ENCODE data around the gene SPHK1. TPM values are rescaled to one million over a fixed set of nuclear protein-coding genes. Genes with fewer than 3 reads are reported as not detected.
A peak's percentile ranks its signal among the peaks of the same experiment; 100 is the strongest.

Gene SPHK1
- total RNA-seq, 2 experiments from 2014 or later = 15.7 to 17.7 TPM

- ATAC-seq (peak; percentile 81), DNase-seq (peak; percentile 81)
- Mint-ChIP-seq H3K27me3 (no peaks in the 10 kb centered on the region), H3K27ac (no peak overlapping the region), H3K36me3 (ENCODE audit: low read depth) (peaks cover 10% of the 10 kb centered on the region), H3K4me1 (ENCODE audit: low read depth) (peaks cover 8% of the 10 kb centered on the region), H3K4me3 (no peak overlapping the region), H3K9me3 (no peaks in the 10 kb centered on the region)
- ChIA-PET POLR2A (interaction anchor here (0.6 to 1.3 kb wide), 3 partner anchors 76 to 897 kb away, joined by 3 read pairs; no protein-coding TSS in a partner anchor), CTCF (interaction anchor here (0.7 to 4.1 kb wide), 36 partner anchors 9 to 395 kb away, joined by 3 to 35 read pairs (median 4); partner anchors contain the start of genes AANAT and SPHK1)
- peak; percentile 88 for TF ChIP-seq CTCF (IDR thresholded peaks at IDR 0.05)
- intact Hi-C loops (cut with micrococcal nuclease) = loop anchor here (5.0 kb wide), 1 partner anchor 99 kb away; no protein-coding TSS in a partner anchor
Measured at GRCh38 chr17:76408037-76408849, 23.8 kb downstream of the SPHK1 start.

DNA sequence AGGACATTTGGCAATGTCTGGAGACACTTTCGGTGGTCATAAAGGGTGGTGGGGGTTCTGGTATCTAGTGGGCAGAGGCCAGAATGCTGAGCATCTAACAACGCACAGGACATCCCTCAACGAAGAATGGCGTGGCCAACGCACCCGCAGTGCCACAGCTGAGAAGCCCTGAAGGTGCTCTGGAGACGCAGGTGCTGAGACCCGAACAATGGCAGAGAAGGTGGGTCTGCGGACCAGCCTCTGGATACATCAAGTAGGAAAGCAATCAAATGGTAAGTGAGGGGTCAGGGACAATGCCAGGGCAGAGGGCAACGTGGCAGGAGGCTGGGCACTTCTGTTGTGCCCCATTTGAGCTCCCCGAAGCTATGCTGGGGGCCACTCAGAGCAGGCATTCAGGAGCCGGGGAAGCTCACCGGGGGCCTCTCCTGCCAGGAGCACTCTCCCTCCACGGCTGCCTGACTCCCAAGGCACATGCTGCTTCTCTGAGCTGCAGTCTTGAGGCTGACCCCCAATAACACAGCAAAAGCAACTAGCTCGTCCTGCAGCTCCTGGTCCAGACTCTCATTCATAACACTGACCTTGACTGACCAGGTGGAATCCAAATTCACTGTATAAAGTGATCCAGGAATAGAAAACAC is 26.0 kb downstream of the SPHK1 start:
- Mint-ChIP-seq H3K27ac (no peak overlapping the region), H3K9me3 (no peaks in the 10 kb centered on the region), H3K27me3 (no peaks in the 10 kb centered on the region), H3K4me3 (no peak overlapping the region), H3K4me1 (ENCODE audit: low read depth) (peaks cover 9% of the 10 kb centered on the region), H3K36me3 (ENCODE audit: low read depth) (peaks cover 2% of the 10 kb centered on the region)
- intact Hi-C loops (cut with micrococcal nuclease) = no loop called here
- ChIA-PET CTCF (interaction anchor here (0.8 to 3.2 kb wide), 10 partner anchors 12 to 103 kb away, joined by 3 to 16 read pairs (median 3); partner anchors contain the start of gene SPHK1), POLR2A (no interaction called here)
- DNase-seq (no peak), ATAC-seq (no peak)
- TF ChIP-seq CTCF (IDR thresholded peaks at IDR 0.05) = no peak

DNA sequence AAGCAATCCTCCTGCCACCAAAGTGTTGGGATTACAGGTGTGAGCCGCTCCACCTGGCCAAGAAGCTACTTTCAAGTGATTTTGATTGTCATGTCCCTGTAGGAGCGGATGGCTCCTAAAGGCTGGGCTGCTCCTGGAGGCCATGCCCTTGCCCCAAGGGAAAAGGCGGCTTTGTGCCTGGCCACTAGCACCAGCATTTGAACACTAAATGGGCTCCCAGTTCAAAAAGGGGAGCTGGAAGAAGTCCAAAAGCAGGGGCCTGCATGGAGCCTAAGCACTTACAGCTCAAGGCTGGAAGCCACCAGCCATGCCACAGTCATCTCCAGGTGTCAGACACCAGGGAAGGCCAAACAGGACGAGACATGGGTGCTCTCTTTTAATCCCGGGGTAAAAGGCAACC is 26.8 kb downstream of the SPHK1 start:
- Mint-ChIP-seq H3K4me1 (ENCODE audit: low read depth) (peaks cover 9% of the 10 kb centered on the region), H3K27me3 (no peaks in the 10 kb centered on the region), H3K9me3 (no peaks in the 10 kb centered on the region), H3K36me3 (ENCODE audit: low read depth) (peaks cover 2% of the 10 kb centered on the region), H3K27ac (no peak overlapping the region), H3K4me3 (no peak overlapping the region)
- ATAC-seq (no peak), DNase-seq (no peak)
- no peak for TF ChIP-seq CTCF (IDR thresholded peaks at IDR 0.05)
- intact Hi-C loops (cut with micrococcal nuclease) = no loop called here
- CTCF ChIA-PET = interaction anchor here (0.8 to 3.2 kb wide), 10 partner anchors 13 to 101 kb away, joined by 3 to 16 read pairs (median 3); partner anchors contain the start of gene SPHK1
- POLR2A ChIA-PET = interaction anchor here (0.6 to 1.4 kb wide), 2 partner anchors 24 to 506 kb away, joined by 4 read pairs; partner anchors contain the start of gene MRPL38

DNA sequence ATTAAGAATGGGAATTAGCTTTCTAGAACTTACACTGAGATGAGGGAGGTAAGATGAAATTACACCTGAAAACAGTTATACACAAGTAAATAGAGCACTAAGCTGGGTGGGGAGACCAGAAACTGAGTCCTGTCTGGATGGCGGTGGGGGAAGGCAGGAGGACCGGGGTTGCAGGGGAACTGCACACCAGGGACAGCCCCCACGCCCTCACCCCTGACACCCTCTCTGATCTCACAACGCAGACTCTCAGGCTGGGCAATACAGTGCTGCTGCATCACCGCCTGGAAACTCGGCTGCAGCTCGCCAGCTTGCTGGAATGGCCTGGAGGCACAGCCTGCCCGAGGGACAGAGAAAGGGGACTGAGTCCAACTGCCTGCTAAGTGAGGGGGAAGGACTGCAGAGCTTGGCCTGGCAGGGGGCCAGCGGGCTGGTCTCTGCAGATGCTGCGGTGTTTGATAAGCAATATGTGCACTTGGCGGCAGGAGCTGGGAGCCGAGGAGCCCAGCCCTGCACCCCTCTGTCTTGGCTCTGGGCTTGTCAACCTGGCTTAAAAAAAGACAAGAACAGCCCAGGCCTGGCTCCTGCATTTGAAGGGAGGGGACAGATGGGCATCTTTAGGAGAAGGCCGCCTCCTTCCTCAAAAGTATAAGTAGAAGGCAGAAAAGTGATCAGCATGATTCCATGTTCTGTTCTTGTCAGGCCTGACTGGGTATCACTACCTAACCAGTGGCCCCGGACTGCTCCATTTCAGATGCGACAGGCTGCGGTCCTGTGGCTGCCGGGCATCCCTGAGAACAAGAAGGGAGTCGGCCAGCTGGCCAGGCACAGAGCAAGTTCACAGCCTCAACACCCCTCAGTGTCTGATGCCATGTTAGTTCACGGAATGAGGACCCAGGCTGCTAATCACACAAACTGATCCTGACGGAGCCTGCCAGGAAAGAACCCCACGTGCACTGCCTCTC is 30.2 kb downstream of the SPHK1 start:
- Mint-ChIP-seq H3K27me3 (no peaks in the 10 kb centered on the region), H3K27ac (no peak overlapping the region), H3K4me1 (ENCODE audit: low read depth) (peaks cover 9% of the 10 kb centered on the region), H3K4me3 (no peak overlapping the region), H3K36me3 (ENCODE audit: low read depth) (no peaks in the 10 kb centered on the region), H3K9me3 (no peaks in the 10 kb centered on the region)
- DNase-seq (no peak), ATAC-seq (no peak)
- no peak for TF ChIP-seq CTCF (IDR thresholded peaks at IDR 0.05)
- CTCF ChIA-PET = interaction anchor here (1.1 to 4.1 kb wide), 6 partner anchors 12 to 108 kb away, joined by 3 to 26 read pairs (median 4); no protein-coding TSS in a partner anchor
- POLR2A ChIA-PET = interaction anchor here (1.3 to 1.4 kb wide), 2 partner anchors 9 to 37 kb away, joined by 3 read pairs; no protein-coding TSS in a partner anchor
- intact Hi-C loops (cut with micrococcal nuclease) = no loop called here
